Measurements from ENCODE around the gene LMX1B. TPM values are rescaled to one million over a fixed set of nuclear protein-coding genes. Genes with fewer than 3 reads are reported as not detected.

LMX1B gene
- total and polyA plus RNA-seq, 2 donors (not counting 3 experiments of a cell fraction or from before 2014, with no cell fraction given) = not detected

GRCh38 chr9:126676102-126676684, 62.5 kb downstream of the LMX1B start:
- Histone ChIP-seq H3K27ac (ENCODE audit: insufficient read depth, low read depth, low read length) (no peak overlapping the region), H3K4me1 (ENCODE audit: control insufficient read depth, extremely low read depth, insufficient read depth, low read length) (no peaks in the 10 kb centered on the region), H3K27me3 (ENCODE audit: control insufficient read depth in 2 of 2, insufficient read depth in 2 of 2, low read length in 2 of 2) (peaks cover 61 to 63% of the 10 kb centered on the region in 2 experiments), H3K36me3 (ENCODE audit: control insufficient read depth in 2 of 2, extremely low read depth in 1 of 2, insufficient read depth in 2 of 2, low read length in 2 of 2) (no peaks in the 10 kb centered on the region), H2AFZ (ENCODE audit: low read depth, low read length) (no peak overlapping the region), H3K79me2 (ENCODE audit: control insufficient read depth, insufficient read depth, low read length) (no peaks in the 10 kb centered on the region), H3K4me2 (ENCODE audit: insufficient read depth, low read length) (no peak overlapping the region), H3K9me1 (replicated peaks; ENCODE audit: control insufficient read depth, extremely low read depth, insufficient read depth, low read length) (no peaks in the 10 kb centered on the region), H3K9me3 (replicated peaks; ENCODE audit: control insufficient read depth, insufficient read depth, low read length) (no peaks in the 10 kb centered on the region), H3K4me3 (replicated peaks in 1 of 3; ENCODE audit: insufficient read depth in 1 of 3, low read depth in 1 of 3, low read length in 3 of 3) (no peak overlapping the region), H3K9ac (replicated peaks; ENCODE audit: extremely low read depth, insufficient read depth, low read length) (no peak overlapping the region), H4K20me1 (replicated peaks; ENCODE audit: control insufficient read depth, extremely low read depth, insufficient read depth, low read length) (no peaks in the 10 kb centered on the region)
- dilution Hi-C loops (cut with MboI; ENCODE audit: extremely low pct_ligation_motif_present, low sequenced_read_pairs) (no loop called here), intact Hi-C loops (cut with micrococcal nuclease) (no loop called here)
- no peak for DNase-seq (ENCODE audit: low read depth, low spot score)
- no peak for FAIRE-seq
- no TSS peak for BruUV-seq (replicated peaks)
- ChIA-PET POLR2A (no interaction called here), CTCF (interaction anchor here (6.0 kb wide), 1 partner anchor 14 kb away, joined by 68 read pairs; no protein-coding TSS in a partner anchor)
- TF ChIP-seq GATA2 (IDR thresholded peaks at IDR 0.05; ENCODE audit: insufficient read depth, insufficient read length, low read depth, low read length) (no peak), POLR2AphosphoS5 (IDR thresholded peaks at IDR 0.05; ENCODE audit: insufficient read depth, low read depth, low read length) (no peak), MAX (IDR thresholded peaks at IDR 0.05; ENCODE audit: insufficient read depth, insufficient read length) (no peak), EZH2 (IDR thresholded peaks at IDR 0.05; ENCODE audit: borderline replicate concordance, low read depth, low read length, severe bottlenecking) (no peak), CTCF (IDR thresholded peaks at IDR 0.05; ENCODE audit: extremely low read depth in 1 of 2, insufficient read depth in 1 of 2, low read depth in 1 of 2, low read length in 2 of 2) (no peak), MYC (IDR thresholded peaks at IDR 0.05; ENCODE audit: low read depth, low read length) (no peak), POLR2A (IDR thresholded peaks at IDR 0.05; ENCODE audit: low read depth, low read length) (no peak), FOS (IDR thresholded peaks at IDR 0.05; ENCODE audit: borderline replicate concordance, insufficient read depth, low read length) (no peak), JUN (IDR thresholded peaks at IDR 0.05; ENCODE audit: borderline replicate concordance, insufficient read depth, insufficient read length, low read depth) (no peak)

Measured in endothelial cell of umbilical vein (primary cell).